ENCODE data around the gene PWWP2B.
A peak's percentile ranks its signal among the peaks of the same experiment; 100 is the strongest.
"Not testable (repeated sequence)": the region's sequence is repeated elsewhere in the genome, so short reads cannot be mapped to it uniquely, and the experiment has no call there.

The PWWP2B gene

DNA sequence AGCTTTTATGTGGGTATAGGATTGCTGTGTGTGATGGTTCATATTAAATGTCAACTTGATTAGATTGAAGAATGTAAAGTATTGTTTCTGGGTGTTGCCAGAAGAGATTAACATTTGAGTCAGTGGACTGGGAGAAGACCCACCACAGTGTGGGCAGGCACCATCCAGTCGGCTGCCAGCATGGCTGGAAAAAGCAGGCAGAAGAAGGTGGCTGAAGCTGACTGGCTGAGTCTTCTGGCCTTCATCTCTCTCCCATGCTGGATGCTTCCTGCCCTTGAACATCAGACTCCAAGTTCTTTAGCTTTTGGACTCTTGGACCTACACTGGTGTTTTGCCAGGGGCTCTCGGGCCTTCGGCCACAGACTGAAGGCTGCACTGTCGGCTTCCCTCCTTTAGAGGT, 16.0 kb upstream of the PWWP2B start:
- DNase-seq (ENCODE audit: low read depth in 2 of 2): not testable (repeated sequence)

DNA sequence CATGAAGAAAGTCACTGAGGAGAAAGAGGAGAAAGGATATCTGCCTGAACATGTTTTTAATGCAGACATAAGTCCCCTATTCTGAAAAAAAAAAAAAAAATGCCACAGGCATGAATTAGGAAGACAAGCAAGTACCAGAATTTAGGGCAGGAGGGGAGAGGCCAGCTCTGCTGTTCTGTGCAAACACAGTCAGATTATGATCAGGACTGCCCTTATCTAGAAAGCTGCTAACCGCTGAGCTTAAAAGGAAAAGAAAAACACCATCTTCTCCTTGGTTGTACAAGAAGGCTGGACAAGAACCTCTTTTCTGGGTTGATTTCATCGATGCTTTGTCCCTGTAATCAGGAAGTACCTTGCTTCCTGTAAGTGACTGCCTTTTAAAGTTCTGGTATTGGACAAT, 15.3 kb upstream of the PWWP2B start:
- DNase-seq (ENCODE audit: low read depth in 2 of 2): no peak

GRCh38 chr10:132382231-132382922, 14.6 kb upstream of the PWWP2B start:
- no peak for DNase-seq (ENCODE audit: low read depth in 2 of 2)

GRCh38 chr10:132383101-132383500, 13.9 kb upstream of the PWWP2B start:
- no peak for DNase-seq (ENCODE audit: low read depth in 2 of 2)

DNA sequence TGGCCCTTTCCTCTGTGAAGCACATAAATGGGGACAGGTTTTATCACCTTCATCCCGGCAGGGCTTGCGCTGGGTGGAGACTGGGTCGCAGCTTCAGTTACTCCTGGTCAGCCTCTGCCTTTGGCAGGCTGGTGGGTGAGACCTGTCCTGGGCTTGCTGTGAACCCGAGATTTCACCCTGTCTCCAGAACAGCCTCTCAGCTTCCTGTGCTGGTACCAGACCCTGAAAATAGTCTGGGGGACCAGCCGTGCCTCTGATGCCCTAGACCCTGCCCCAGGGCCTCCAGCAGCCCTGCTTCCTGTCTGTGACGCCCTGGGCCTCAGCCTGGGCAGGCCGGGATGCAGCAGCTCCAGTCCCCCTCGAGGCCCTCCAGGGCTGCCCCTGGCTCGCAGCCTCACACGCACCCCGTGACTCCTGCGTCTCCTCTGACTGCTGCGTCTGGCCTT, 13.2 kb upstream of the PWWP2B start:
- DNase-seq (ENCODE audit: low read depth in 2 of 2): no peak

GRCh38 chr10:132384618-132385388, 12.2 kb upstream of the PWWP2B start:
- DNase-seq (ENCODE audit: low read depth in 2 of 2): no peak

- DNase-seq (ENCODE audit: low read depth in 2 of 2): no peak
These were observed 11.7 kb upstream of the PWWP2B start for GRCh38 chr10:132385389-132385667.

- DNase-seq (ENCODE audit: low read depth in 2 of 2): no peak
These were observed 11.1 kb upstream of the PWWP2B start for GRCh38 chr10:132385721-132386418.

GRCh38 chr10:132386419-132386831, 10.6 kb upstream of the PWWP2B start:
- no peak for DNase-seq (ENCODE audit: low read depth in 2 of 2)

- DNase-seq (ENCODE audit: low read depth in 2 of 2): not testable (repeated sequence)
These were observed 10.1 kb upstream of the PWWP2B start for GRCh38 chr10:132386896-132387295.

DNA sequence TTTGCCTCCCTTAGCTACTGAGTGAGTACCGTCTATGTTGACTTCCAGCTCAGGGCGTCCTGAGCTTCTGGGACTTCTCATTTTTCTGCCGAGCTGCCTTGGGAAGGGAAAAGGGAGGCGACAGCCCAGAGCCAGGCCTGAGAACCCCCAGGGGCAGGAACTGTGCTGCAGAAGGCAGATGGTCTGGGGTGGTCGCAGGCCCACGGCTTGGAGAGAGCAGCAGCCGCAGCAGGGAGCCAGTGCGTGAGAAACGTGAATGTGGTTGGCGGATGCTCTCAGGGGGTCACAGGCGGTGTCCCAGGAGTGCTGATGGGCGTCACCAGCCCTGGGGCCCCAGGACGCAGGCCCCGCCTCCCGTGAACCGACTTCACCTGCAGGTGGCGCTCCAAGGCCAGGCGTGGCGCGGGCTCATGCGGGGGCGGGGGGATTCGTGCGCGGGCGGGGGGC, 9.2 kb upstream of the PWWP2B start:
- DNase-seq (ENCODE audit: low read depth in 2 of 2): peak; percentile 42 to 57

DNA sequence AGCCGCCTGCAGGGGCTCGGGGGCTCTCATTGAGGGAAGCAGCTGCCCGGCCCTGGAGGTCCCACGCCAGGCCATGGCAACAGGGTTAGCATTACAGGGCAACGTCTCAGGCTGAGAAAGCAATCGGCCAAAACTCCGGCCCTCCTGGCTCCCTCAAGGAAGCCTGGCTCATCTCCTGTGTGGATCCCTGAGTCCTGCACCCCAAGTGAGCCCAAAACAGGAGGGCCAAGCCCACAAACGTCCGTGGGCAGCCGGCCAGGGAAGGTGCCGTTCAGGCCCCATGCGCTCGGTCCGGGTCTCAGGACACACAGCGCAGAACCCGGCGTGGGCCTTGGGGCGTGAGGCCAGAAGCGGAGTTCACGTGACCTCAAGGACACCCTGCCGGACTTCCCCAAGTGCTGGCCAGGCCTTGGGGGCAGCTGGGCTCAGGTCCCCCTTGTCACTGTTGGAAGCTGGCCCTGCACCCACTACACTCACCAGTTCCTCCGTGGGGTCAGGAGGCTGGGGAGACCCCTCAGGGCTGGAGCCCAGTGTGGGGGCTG, 8.0 kb upstream of the PWWP2B start:
- DNase-seq (ENCODE audit: low read depth in 2 of 2): no peak

- no peak for DNase-seq (ENCODE audit: low read depth in 2 of 2)
These were observed 7.4 kb upstream of the PWWP2B start for GRCh38 chr10:132389433-132390169.

GRCh38 chr10:132390170-132390920, 6.7 kb upstream of the PWWP2B start:
- no peak for DNase-seq (ENCODE audit: low read depth in 2 of 2)

- no peak for DNase-seq (ENCODE audit: low read depth in 2 of 2)
These were observed 5.9 kb upstream of the PWWP2B start for GRCh38 chr10:132390921-132391675.

- DNase-seq (ENCODE audit: low read depth in 2 of 2): no peak
These were observed 5.4 kb upstream of the PWWP2B start for GRCh38 chr10:132391676-132392020.

DNA sequence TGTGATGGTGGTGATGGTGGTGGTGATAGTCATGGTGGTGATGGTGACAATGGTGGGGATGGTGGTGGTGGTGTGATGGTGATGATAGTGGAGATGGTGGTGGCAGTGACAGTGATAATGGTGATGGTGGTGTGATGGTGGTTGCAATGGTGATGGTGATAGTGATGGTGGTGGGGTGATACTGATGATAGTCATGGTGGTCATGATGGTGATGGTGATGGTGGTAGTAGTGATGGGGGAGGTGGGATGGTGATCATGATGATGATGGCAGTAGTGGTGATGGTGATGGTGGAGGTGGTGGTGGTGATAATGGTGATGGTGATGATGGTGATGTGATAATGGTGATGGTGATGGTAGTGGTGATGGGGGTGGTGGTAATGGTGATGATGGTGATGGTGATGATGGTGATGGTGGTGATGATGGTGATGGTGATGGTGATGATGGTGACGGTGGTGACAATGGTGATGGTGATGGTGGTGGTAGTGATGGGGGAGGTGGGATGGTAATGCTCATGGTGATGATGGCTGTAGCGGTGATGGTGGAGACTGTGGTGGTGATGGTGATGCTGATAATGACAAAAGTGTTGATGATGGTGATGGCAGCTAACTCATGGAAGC, 4.7 kb upstream of the PWWP2B start:
- DNase-seq (ENCODE audit: low read depth in 2 of 2): no peak

- DNase-seq (ENCODE audit: low read depth in 2 of 2): no peak
These were observed 3.9 kb upstream of the PWWP2B start for GRCh38 chr10:132392811-132393694.

GRCh38 chr10:132393695-132394181, 3.3 kb upstream of the PWWP2B start:
- no peak for DNase-seq (ENCODE audit: low read depth in 2 of 2)

Data from stimulated activated CD8-positive, alpha-beta memory T cell treated with anti-CD3 and anti-CD28 coated beads, Interleukin-7, amount 100 ng/mL, for 4 hours (primary cell).